HG03520 (cell line): ENCODE data around the gene KCNE2.
"Not testable (repeated sequence)": the region's sequence is repeated elsewhere in the genome, so short reads cannot be mapped to it uniquely, and the experiment has no call there.

Experiments
- ATAC-seq: cut with Tn5 transposase; IDR thresholded peaks from one replicate; pipeline ENCODE4 v1.9.1; 2021; ENCODE audit warnings: mild to moderate bottlenecking, moderate library complexity; ENCODE audit not compliant: unreplicated experiment

KCNE2 gene

GRCh38 chr21:34352556-34352955 lies 11.2 kb upstream of the KCNE2 start:
- no peak for ATAC-seq

GRCh38 chr21:34353182-34353581 lies 10.6 kb upstream of the KCNE2 start:
- ATAC-seq, result no peak

GRCh38 chr21:34354836-34355235 lies 9.0 kb upstream of the KCNE2 start:
- no peak for ATAC-seq

- ATAC-seq, result no peak
Observed at GRCh38 chr21:34355570-34355969, 8.2 kb upstream of the KCNE2 start.

GRCh38 chr21:34357889-34358288 lies 5.9 kb upstream of the KCNE2 start:
- no peak for ATAC-seq

GRCh38 chr21:34358866-34359265 lies 4.9 kb upstream of the KCNE2 start:
- ATAC-seq, result no peak

GRCh38 chr21:34360488-34361241 lies 3.1 kb upstream of the KCNE2 start:
- no peak for ATAC-seq

- no peak for ATAC-seq
Observed at GRCh38 chr21:34362136-34362444, 1.7 kb upstream of the KCNE2 start.

GRCh38 chr21:34362670-34363069 lies 1.1 kb upstream of the KCNE2 start:
- no peak for ATAC-seq

GRCh38 chr21:34364921-34365320 lies 1.1 kb downstream of the KCNE2 start:
- ATAC-seq, result no peak

GRCh38 chr21:34365809-34366208 lies 2.0 kb downstream of the KCNE2 start:
- no peak for ATAC-seq

- no peak for ATAC-seq
Observed at GRCh38 chr21:34367320-34367935, 3.6 kb downstream of the KCNE2 start.

GRCh38 chr21:34369741-34370140 lies 5.9 kb downstream of the KCNE2 start:
- ATAC-seq, result no peak

- no peak for ATAC-seq
Observed at GRCh38 chr21:34372321-34372720, 8.5 kb downstream of the KCNE2 start.

- not testable (repeated sequence) for ATAC-seq
Observed at GRCh38 chr21:34374462-34374861, 10.7 kb downstream of the KCNE2 start.

GRCh38 chr21:34374940-34375618 lies 11.3 kb downstream of the KCNE2 start, which contains the start of gene SMIM11:
Gene SMIM11 (plus strand): TSS chr21:34375507. CDS start chr21:34379505, 3,998 bp downstream.
- peak; percentile 78 for ATAC-seq

- peak; percentile 58 for ATAC-seq
Observed at GRCh38 chr21:34375619-34375972, 11.8 kb downstream of the KCNE2 start.

- ATAC-seq, result not testable (repeated sequence)
Observed at GRCh38 chr21:34383138-34383537, 19.3 kb downstream of the KCNE2 start.

GRCh38 chr21:34383724-34384415 lies 20.1 kb downstream of the KCNE2 start:
- ATAC-seq, result peak; percentile 81

GRCh38 chr21:34400522-34400921 lies 36.7 kb downstream of the KCNE2 start:
- not testable (repeated sequence) for ATAC-seq

- not testable (repeated sequence) for ATAC-seq
Observed at GRCh38 chr21:34404742-34405141, 40.9 kb downstream of the KCNE2 start.
